ENCODE results near the gene KLF12.

GRCh38 chr13:74173822-74174221 is 39.6 kb upstream of the KLF12 start:
- no peak for TF ChIP-seq MAX (IDR thresholded peaks at IDR 0.05; ENCODE audit: insufficient read depth, insufficient read length)
- no peak for TF ChIP-seq CTCF (IDR thresholded peaks at IDR 0.05; ENCODE audit: extremely low read depth in 1 of 2, insufficient read depth in 1 of 2, low read depth in 1 of 2, low read length in 2 of 2)
- no peak for TF ChIP-seq EZH2 (IDR thresholded peaks at IDR 0.05; ENCODE audit: borderline replicate concordance, low read depth, low read length, severe bottlenecking)
- TF ChIP-seq POLR2A (IDR thresholded peaks at IDR 0.05; ENCODE audit: low read depth, low read length), result no peak
- no peak for TF ChIP-seq POLR2AphosphoS5 (IDR thresholded peaks at IDR 0.05; ENCODE audit: insufficient read depth, low read depth, low read length)
- no peak for TF ChIP-seq FOS (IDR thresholded peaks at IDR 0.05; ENCODE audit: borderline replicate concordance, insufficient read depth, low read length)
- no peak for TF ChIP-seq MYC (IDR thresholded peaks at IDR 0.05; ENCODE audit: low read depth, low read length)
- TF ChIP-seq JUN (IDR thresholded peaks at IDR 0.05; ENCODE audit: borderline replicate concordance, insufficient read depth, insufficient read length, low read depth), result no peak
- TF ChIP-seq GATA2 (IDR thresholded peaks at IDR 0.05; ENCODE audit: insufficient read depth, insufficient read length, low read depth, low read length), result no peak

Measured in endothelial cell of umbilical vein (primary cell).